SU-DHL-6 (cell line): ENCODE results near the gene UNC13C.

ENCODE experiments used
- H2AFZ ChIP-seq: fragments of 200-600 bp; sonication (generic); 2 replicates; pipeline ENCODE4 v1.6.1; 2014; ENCODE audit warnings: low read depth, mild to moderate bottlenecking, moderate library complexity, mixed read lengths, antibody characterized with exemption, low read length; ENCODE audit not compliant: severe bottlenecking
- H3F3A ChIP-seq: fragments of 200-600 bp; shearing (Covaris generic); 2 replicates; pipeline ENCODE4 v1.6.0; 2016; ENCODE audit warnings: antibody characterized with exemption, mild to moderate bottlenecking; ENCODE audit not compliant: insufficient read depth
- H3K27ac ChIP-seq: fragments of 200-600 bp; sonication (generic); 2 replicates; pipeline ENCODE4 v1.5.1; 2016; ENCODE audit warnings: low read depth, mild to moderate bottlenecking, low read length, moderate library complexity, mixed read lengths
- H3K27me3 ChIP-seq: fragments of 200-600 bp; sonication (generic), shearing (Covaris generic); 2 replicates; pipeline ENCODE4 v1.6.0; 2014; ENCODE audit warnings: mild to moderate bottlenecking, low read length
- H3K36me3 ChIP-seq: fragments of 200-600 bp; sonication (generic); 2 replicates; pipeline ENCODE4 v1.6.1; 2014; ENCODE audit warnings: mild to moderate bottlenecking, low read length, mixed read lengths
- H3K4me2 ChIP-seq: fragments of 300-600, 200-600 bp; shearing (Covaris generic), sonication (generic); 2 replicates; pipeline ENCODE4 v1.6.0; 2014; ENCODE audit warnings: low read length, low read depth, mild to moderate bottlenecking; ENCODE audit not compliant: poor library complexity, severe bottlenecking
- H3K4me3 ChIP-seq: fragments of 200-600 bp; sonication (generic); 2 replicates; pipeline ENCODE4 v1.5.1; 2014; ENCODE audit warnings: antibody characterized with exemption, low read length, mild to moderate bottlenecking, mixed read lengths; ENCODE audit not compliant: insufficient read depth, poor library complexity, severe bottlenecking
- H3K79me2 ChIP-seq: fragments of 200-600 bp; sonication (generic); 2 replicates; pipeline ENCODE4 v1.6.1; 2014; ENCODE audit warnings: mild to moderate bottlenecking, low read length, moderate library complexity; ENCODE audit not compliant: insufficient read depth
- H3K9ac ChIP-seq: fragments of 200-600 bp; sonication (generic); 2 replicates; pipeline ENCODE4 v1.7.0; 2014; ENCODE audit warnings: mild to moderate bottlenecking, low read length
- H3K9me2 ChIP-seq: fragments of 200-600 bp; sonication (generic); replicated peaks from 2 replicates; pipeline ENCODE4 v1.6.1; 2014; ENCODE audit warnings: low read length; ENCODE audit not compliant: insufficient read depth
- H3K9me3 ChIP-seq: fragments of 200-600 bp; sonication (generic); 2 replicates; pipeline ENCODE4 v1.6.1; 2014; ENCODE audit warnings: low read length, mixed read lengths; ENCODE audit not compliant: insufficient read depth
- H4K20me1 ChIP-seq: fragments of 200-600 bp; sonication (generic); 2 replicates; pipeline ENCODE4 v1.6.1; 2014; ENCODE audit warnings: low read depth, mild to moderate bottlenecking, antibody characterized with exemption, low read length, moderate library complexity, mixed read lengths
- CTCF ChIP-seq: fragments of 200-600 bp; sonication (generic); IDR thresholded peaks from one replicate; pipeline ENCODE4 v1.5.1; 2017; ENCODE audit warnings: antibody characterized with exemption, mild to moderate bottlenecking, low read length, moderate library complexity; ENCODE audit not compliant: insufficient read depth, poor library complexity, severe bottlenecking
- EZH2phosphoT487 ChIP-seq: fragments of 200-600 bp; sonication (generic), shearing (Covaris generic); conservative IDR thresholded peaks from 2 replicates; pipeline ENCODE4 v1.6.1; 2018; ENCODE audit warnings: mild to moderate bottlenecking, antibody characterized with exemption, low read length, moderate library complexity, mixed read lengths

UNC13C gene

GRCh38 chr15:54559405-54560069 is 581.3 kb downstream of the UNC13C start:
- Histone ChIP-seq H3K27me3 (no peaks in the 10 kb centered on the region), H3K9me3 (no peaks in the 10 kb centered on the region), H3K9me2 (no peaks in the 10 kb centered on the region), H3K27ac (no peak overlapping the region), H3F3A (no peaks in the 10 kb centered on the region), H3K79me2 (no peaks in the 10 kb centered on the region), H3K4me3 (no peak overlapping the region), H4K20me1 (no peaks in the 10 kb centered on the region), H3K36me3 (no peaks in the 10 kb centered on the region), H2AFZ (no peak overlapping the region), H3K4me2 (no peak overlapping the region), H3K9ac (no peak overlapping the region)
- no peak for TF ChIP-seq CTCF
- no peak for TF ChIP-seq EZH2phosphoT487

GRCh38 chr15:54560417-54560816 is 582.2 kb downstream of the UNC13C start:
- Histone ChIP-seq H3F3A (no peaks in the 10 kb centered on the region), H3K9me3 (no peaks in the 10 kb centered on the region), H3K4me3 (no peak overlapping the region), H3K4me2 (no peak overlapping the region), H3K9ac (no peak overlapping the region), H2AFZ (no peak overlapping the region), H3K27ac (no peak overlapping the region), H3K9me2 (no peaks in the 10 kb centered on the region), H3K36me3 (no peaks in the 10 kb centered on the region), H4K20me1 (no peaks in the 10 kb centered on the region), H3K27me3 (no peaks in the 10 kb centered on the region), H3K79me2 (no peaks in the 10 kb centered on the region)
- no peak for TF ChIP-seq CTCF
- no peak for TF ChIP-seq EZH2phosphoT487

- Histone ChIP-seq H3K9ac (no peak overlapping the region), H3K4me2 (no peak overlapping the region)
- TF ChIP-seq EZH2phosphoT487 (no peak), CTCF (no peak)
Observed at GRCh38 chr15:54564166-54564565, 585.9 kb downstream of the UNC13C start.

More at GRCh38 chr15:54564166-54564565, 585.9 kb downstream of the UNC13C start:
- H3K9me2 ChIP-seq, result no peaks in the 10 kb centered on the region
- H3K27ac ChIP-seq, result no peak overlapping the region
- H3F3A ChIP-seq, result no peaks in the 10 kb centered on the region
- no peak overlapping the region for H3K4me3 ChIP-seq
- H4K20me1 ChIP-seq, result no peaks in the 10 kb centered on the region
- H3K9me3 ChIP-seq, result no peaks in the 10 kb centered on the region
- no peaks in the 10 kb centered on the region for H3K36me3 ChIP-seq
- H3K79me2 ChIP-seq, result no peaks in the 10 kb centered on the region
- H2AFZ ChIP-seq, result no peak overlapping the region
- H3K27me3 ChIP-seq, result no peaks in the 10 kb centered on the region
